GM12878 (cell line): Measurements from ENCODE around the gene GPLD1. TPM values are rescaled to one million over a fixed set of nuclear protein-coding genes. Genes with fewer than 3 reads are reported as not detected.
"Not testable (repeated sequence)": the region's sequence is repeated elsewhere in the genome, so short reads cannot be mapped to it uniquely, and the experiment has no call there.

Source experiments
- ATAC-seq: fragments of 200-7000 bp; cut with Tn5 transposase; 3 replicates; pipeline ENCODE4 v1.9.1; 2020; ENCODE audit warnings: mild to moderate bottlenecking, moderate library complexity
- BruUV-seq: library from RNA; stranded (reverse); fragments of 400-500 nt; replicated peaks from 2 replicates; lab custom pipeline; 2021; lab: Mats Ljungman, UMichigan
- CTCF ChIA-PET: fragments of 300-600 bp; sonication (Branson Sonifier 250); formaldehyde crosslinking; extraction: SDS; loops from one replicate; lab custom pipeline; 2021; ENCODE audit warnings: inconsistent platforms; lab: Yijun Ruan, JAX
- POLR2A ChIA-PET: fragments of 350-600 bp; formaldehyde crosslinking; extraction: SDS; loops from one replicate; lab custom pipeline; 2021; ENCODE audit warnings: inconsistent platforms; lab: Charles Lee
- RAD21 ChIA-PET: fragments of 300-600 bp; sonication (Branson Sonifier 250); formaldehyde crosslinking; loops from one replicate; lab custom pipeline; 2023; ENCODE audit warnings: antibody characterized with exemption; ENCODE audit not compliant: unreplicated experiment; lab: Charles Lee
- SMC1A ChIA-PET: fragments of 300-600 bp; sonication (Branson Sonifier 250); formaldehyde crosslinking; loops from one replicate; lab custom pipeline; 2023; ENCODE audit not compliant: unreplicated experiment, uncharacterized antibody; lab: Charles Lee
- DNase-seq: peaks from one replicate; pipeline ENCODE4 v3.0.0-alpha.2; 2011; ENCODE audit warnings: low read depth, low spot score
- FAIRE-seq: peaks from 3 replicates; lab custom pipeline; 2011; peaks lifted over from hg19 to GRCh38; lab: Jason Lieb, UNC
- H2AFZ ChIP-seq: 2 replicates; pipeline ENCODE4 v1.6.0; 2011; ENCODE audit warnings: low read depth, low read length, control low read depth; ENCODE audit not compliant: control insufficient read depth
- H3K27ac ChIP-seq: 2 replicates; pipeline ENCODE4 v1.5.1; 2011; ENCODE audit warnings: control low read depth; ENCODE audit not compliant: control insufficient read depth, insufficient read depth
- H3K27me3 ChIP-seq, 2 experiments: replicated peaks in 1 of 2; 2 replicates each; pipeline versions ENCODE4 v1.6.0 to v1.6.1; 2011; ENCODE audit warnings: low read length in 1 of 2; ENCODE audit not compliant: control insufficient read depth in 2 of 2, insufficient read depth in 2 of 2
- H3K36me3 ChIP-seq, 2 experiments: 2 replicates each; pipeline ENCODE4 v1.5.1; 2011; ENCODE audit warnings: low read length in 1 of 2; ENCODE audit not compliant: control insufficient read depth in 2 of 2, insufficient read depth in 2 of 2
- H3K4me1 ChIP-seq: 2 replicates; pipeline ENCODE4 v1.6.1; 2011; ENCODE audit warnings: mild to moderate bottlenecking, low read length, moderate library complexity, mixed read lengths; ENCODE audit not compliant: control insufficient read depth, insufficient read depth
- H3K4me2 ChIP-seq: 2 replicates; pipeline ENCODE4 v1.6.0; 2011; ENCODE audit warnings: control low read depth; ENCODE audit not compliant: control insufficient read depth, insufficient read depth
- H3K4me3 ChIP-seq: fragments of 200-600 bp; sonication (generic); 2 replicates; pipeline ENCODE4 v1.5.1; 2016
- H3K79me2 ChIP-seq: 2 replicates; pipeline ENCODE4 v1.6.0; 2011; ENCODE audit warnings: low read length; ENCODE audit not compliant: control insufficient read depth, insufficient read depth
- H3K9ac ChIP-seq: 2 replicates; pipeline ENCODE4 v1.8.0; 2011; ENCODE audit warnings: low read length, control low read depth, mixed read lengths; ENCODE audit not compliant: control insufficient read depth, insufficient read depth
- H3K9me3 ChIP-seq: replicated peaks from 3 replicates; pipeline ENCODE4 v1.5.1; 2011; ENCODE audit warnings: mild to moderate bottlenecking, low read length; ENCODE audit not compliant: control insufficient read depth, insufficient read depth
- H4K20me1 ChIP-seq: 2 replicates; pipeline ENCODE4 v1.6.0; 2011; ENCODE audit not compliant: control insufficient read depth, insufficient read depth
- ATF2 ChIP-seq: IDR thresholded peaks from 2 replicates; pipeline ENCODE4 v1.6.1; 2012; ENCODE audit warnings: low read length, inconsistent platforms
- PAX5 ChIP-seq: IDR thresholded peaks from 2 replicates; pipeline ENCODE4 v1.6.1; 2011; ENCODE audit warnings: low read depth, low read length, borderline replicate concordance
- RUNX3 ChIP-seq: IDR thresholded peaks from 2 replicates; pipeline ENCODE4 v1.6.1; 2012; ENCODE audit warnings: low read length, inconsistent platforms
- ZNF622 ChIP-seq: fragments of 450-650 bp; IDR thresholded peaks from 2 replicates; pipeline ENCODE4 v1.6.1; 2017; ENCODE audit warnings: mild to moderate bottlenecking, inconsistent platforms
- WGBS: methylation state at CpG from one replicate; pipeline ENCODE4 v1.1.6; 2016; ENCODE audit warnings: low lambda C conversion rate; ENCODE audit not compliant: insufficient replicate concordance, insufficient coverage; ENCODE audit errors: missing lambda C conversion rate; 5-methylcytosine and 5-hydroxymethylcytosine counted together
- in situ Hi-C: fragments of 300-500 bp; cut with MboI; formaldehyde crosslinking; loops from 9 replicates; pipeline ENCODE4 v1.14.3; 2018; ENCODE audit warnings: mixed read lengths
- intact Hi-C: fragments of 100-400 bp; cut with micrococcal nuclease; formaldehyde crosslinking; loops from one replicate; pipeline ENCODE4 v1.14.2; 2022; ENCODE audit not compliant: unreplicated experiment
- polyA plus RNA-seq, 11 experiments: library from polyadenylated mRNA; depleted of rRNA in 4 of 11; unstranded in 6 of 11; stranded (reverse) in 5 of 11; fragments of >200 nt; fragmentation: Nextera tagmentation in 4 of 11; fragmentation: Illumina TruSeq in 1 of 11; extraction: Ambion mirVana in 4 of 11; extraction: Trizol in 1 of 11; gene quantifications; 1 replicate in 1 of 11; 2 replicates in 10 of 11; pipeline versions ENCODE4 v1.2.1 to v1.2.3, GENCODE V29; 2011 to 2016; ENCODE audit warnings: inconsistent platforms in 2 of 11, missing spikeins in 2 of 11, low read depth in 1 of 11
- total RNA-seq, 4 experiments: library from RNA; depleted of rRNA in 3 of 4; stranded (reverse); fragments of >200 nt in 3 of 4; fragmentation: Illumina TruSeq in 1 of 4; extraction: Trizol in 1 of 4; gene quantifications; 2 replicates each; pipeline versions ENCODE4 v1.2.1 to v1.2.3, GENCODE V29; 2013 to 2021

Gene GPLD1
- total and polyA plus RNA-seq, 10 of the 15 experiments (the other 5 are each of a cell fraction or from before 2014, with no cell fraction given), result 0.04 to 1.0 (median 0.69) TPM

GRCh38 chr6:24415753-24416152 is 73.6 kb downstream of the GPLD1 start:
- Histone ChIP-seq H3K9me3 (no peaks in the 10 kb centered on the region), H3K4me2 (no peak overlapping the region)
- in situ Hi-C loops, result no loop called here
- 2% methylated on average over 4 of the region's 4 CpGs for WGBS
- TF ChIP-seq PAX5 (peak; percentile 36; the same call in 1 of the 2 replicates), RUNX3 (peak; percentile 24; the same call in 1 of the 2 replicates), ATF2 (no peak), ZNF622 (no peak)
- TF ChIP-seq, all 136 proteins: peak for 2
- Histone ChIP-seq H3K79me2 (no peaks in the 10 kb centered on the region), H3K27me3 (no peaks in the 10 kb centered on the region), H3K36me3 (peaks cover 8 to 32% of the 10 kb centered on the region in 2 experiments), H2AFZ (no peak overlapping the region), H3K27ac (no peak overlapping the region), H3K9ac (no peak overlapping the region), H3K4me3 (no peak overlapping the region), H3K4me1 (no peaks in the 10 kb centered on the region), H4K20me1 (no peaks in the 10 kb centered on the region)
- no peak for DNase-seq
- POLR2A ChIA-PET, result interaction anchor here (0.5 to 1.3 kb wide), 4 partner anchors 13 to 514 kb away, joined by 3 to 6 read pairs (median 4); partner anchors contain the start of gene MRS2
- intact Hi-C loops, result loop anchor here (5.0 kb wide), 1 partner anchor 133 kb away; no protein-coding TSS in a partner anchor
- CTCF ChIA-PET, result interaction anchor here (1.0 to 2.6 kb wide), 3 partner anchors 15 to 133 kb away, joined by 3 to 9 read pairs (median 4); partner anchors contain the start of gene ALDH5A1
- peak; percentile 23 for FAIRE-seq
- RAD21 ChIA-PET, result interaction anchor here (0.6 to 1.0 kb wide), 4 partner anchors 11 to 133 kb away, joined by 3 read pairs; no protein-coding TSS in a partner anchor
- BruUV-seq, result no TSS peak
- peak; percentile 97 for ATAC-seq
- SMC1A ChIA-PET, result interaction anchor here (0.7 to 1.5 kb wide), 4 partner anchors 11 to 591 kb away, joined by 3 read pairs; no protein-coding TSS in a partner anchor

GRCh38 chr6:24414531-24414930 is 74.8 kb downstream of the GPLD1 start:
- SMC1A ChIA-PET, result interaction anchor here (1.0 kb wide), 1 partner anchor 58 kb away, joined by 3 read pairs; no protein-coding TSS in a partner anchor
- H3K79me2 ChIP-seq, BruUV-seq, H3K4me1 ChIP-seq, H3K9ac ChIP-seq, intact Hi-C loops, H4K20me1 ChIP-seq, FAIRE-seq, ATAC-seq, H3K4me3 ChIP-seq, RAD21 ChIA-PET, DNase-seq, H2AFZ ChIP-seq, H3K4me2 ChIP-seq, H3K27ac ChIP-seq, H3K27me3 ChIP-seq, H3K9me3 ChIP-seq, in situ Hi-C loops: not testable (repeated sequence)
- H3K36me3 ChIP-seq, result peaks cover 6 to 31% of the 10 kb centered on the region in 2 experiments
- CTCF ChIA-PET, result interaction anchor here (1.2 to 2.6 kb wide), 3 partner anchors 16 to 131 kb away, joined by 4 to 9 read pairs (median 4); no protein-coding TSS in a partner anchor
- POLR2A ChIA-PET, result interaction anchor here (1.3 kb wide), 1 partner anchor 12 kb away, joined by 6 read pairs; the partner anchor contains the start of gene MRS2
- over 99% methylated on average over 15 of the region's 15 CpGs for WGBS
